Calu3 (cell line): ENCODE measurements around the gene RNF224. TPM values are rescaled to one million over a fixed set of nuclear protein-coding genes. Genes with fewer than 3 reads are reported as not detected.
"Not testable (repeated sequence)": the region's sequence is repeated elsewhere in the genome, so short reads cannot be mapped to it uniquely, and the experiment has no call there.

Experiments
- BruUV-seq: library from RNA; stranded (reverse); fragments of 400-500 nt; replicated peaks from 2 replicates; lab custom pipeline; 2021; lab: Mats Ljungman, UMichigan
- CTCF ChIA-PET: fragments of 300-600 bp; sonication (Branson Sonifier 250); formaldehyde crosslinking; loops from one replicate; lab custom pipeline; 2022; ENCODE audit warnings: antibody characterized with exemption; lab: Charles Lee
- DNase-seq: peaks from one replicate; pipeline ENCODE4 v3.0.0; 2022
- H3K27ac Mint-ChIP-seq: one replicate; pipeline ENCODE4 v1.8.0; 2022; ENCODE audit warnings: mixed read lengths; ENCODE audit not compliant: unreplicated experiment
- H3K27me3 Mint-ChIP-seq: one replicate; pipeline ENCODE4 v1.8.0; 2022; ENCODE audit warnings: mixed read lengths; ENCODE audit not compliant: unreplicated experiment
- H3K36me3 Mint-ChIP-seq: one replicate; pipeline ENCODE4 v1.8.0; 2022; ENCODE audit warnings: mild to moderate bottlenecking, moderate library complexity, mixed read lengths; ENCODE audit not compliant: insufficient read depth, unreplicated experiment
- H3K4me1 Mint-ChIP-seq: one replicate; pipeline ENCODE4 v1.8.0; 2022; ENCODE audit warnings: mild to moderate bottlenecking, low read depth, mixed read lengths; ENCODE audit not compliant: unreplicated experiment
- H3K4me3 Mint-ChIP-seq: one replicate; pipeline ENCODE4 v1.8.0; 2022; ENCODE audit warnings: mild to moderate bottlenecking, low read depth, moderate library complexity, mixed read lengths; ENCODE audit not compliant: unreplicated experiment
- H3K9me3 Mint-ChIP-seq: one replicate; pipeline ENCODE4 v1.8.0; 2022; ENCODE audit warnings: low read depth, mixed read lengths; ENCODE audit not compliant: unreplicated experiment
- intact Hi-C: fragments of 100-400 bp; cut with micrococcal nuclease; formaldehyde crosslinking; loops from one replicate; pipeline ENCODE4 v1.10.0; 2022; ENCODE audit not compliant: unreplicated experiment
- total RNA-seq: library from RNA; stranded (reverse); gene quantifications from 2 replicates; pipeline ENCODE4 v1.2.3, GENCODE V29; 2022
- TF ChIP-seq, protein P1 (sequence below): fragments of 200-600 bp; IDR thresholded peaks from one replicate; pipeline ENCODE4 v1.8.0; 2022; ENCODE audit warnings: antibody characterized with exemption; ENCODE audit not compliant: unreplicated experiment

RNF224 gene
- total RNA-seq, 1 experiment from 2014 or later, result 1.6 TPM

DNA sequence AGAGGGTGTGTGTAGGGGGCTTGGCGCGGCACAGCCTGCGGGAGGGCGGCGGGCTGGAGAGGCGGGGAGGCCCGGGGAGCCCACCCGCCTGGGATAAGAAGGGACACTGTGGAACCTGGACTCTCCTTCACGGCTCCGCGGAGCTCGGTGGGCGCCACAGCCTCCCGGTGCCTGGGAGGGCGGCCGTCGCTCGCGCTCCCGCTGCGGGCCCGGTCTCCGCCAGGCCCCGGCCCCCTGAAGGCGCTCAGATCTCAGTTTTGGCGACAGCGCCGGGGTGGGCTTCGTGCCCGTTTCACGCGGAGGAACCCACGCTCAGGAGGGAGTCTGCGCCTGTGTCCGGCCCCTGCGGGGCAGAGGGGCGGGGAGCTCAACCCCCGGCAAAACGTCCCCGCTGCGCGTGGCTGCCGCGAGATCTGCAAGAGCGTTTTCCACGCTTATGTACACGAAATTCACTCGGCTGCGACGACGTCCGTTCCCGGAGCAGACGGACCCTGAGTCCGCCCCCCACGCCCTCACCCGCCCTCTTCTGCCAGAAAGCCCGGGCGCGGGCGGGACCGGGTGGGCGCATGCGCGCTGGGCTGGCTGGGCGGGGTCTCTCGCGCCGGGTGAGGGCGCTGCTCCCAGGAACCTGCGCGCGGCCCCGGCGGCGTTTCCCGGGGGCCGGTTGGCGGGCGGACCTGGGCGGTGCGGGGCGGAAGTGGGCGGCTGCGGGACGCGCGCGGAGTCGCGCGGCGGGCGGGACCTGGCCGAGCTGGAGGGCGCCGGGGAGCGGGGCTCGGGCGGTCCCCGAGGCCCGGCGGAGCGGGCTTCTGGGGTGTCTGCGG is 27.5 kb downstream of the RNF224 start, which contains the start of gene NELFB:
Gene NELFB (plus strand): TSS at position 704 of the 824 bp plus-strand sequence.
- Mint-ChIP-seq H3K9me3 (no peaks in the 10 kb centered on the region), H3K27ac (peak within 1 kb of the TSS; percentile 66), H3K36me3 (peaks cover 43% of the 10 kb centered on the region), H3K4me1 (no peaks in the 10 kb centered on the region), H3K4me3 (peak within 1 kb of the TSS; percentile 80), H3K27me3 (no peaks in the 10 kb centered on the region)
- CTCF ChIA-PET, result interaction anchor here (0.7 to 1.2 kb wide), 4 partner anchors 13 to 32 kb away, joined by 3 to 4 read pairs (median 3); no protein-coding TSS in a partner anchor
- intact Hi-C loops, result no loop called here
- DNase-seq, result peak; percentile 95
- BruUV-seq, result no TSS peak
- TF ChIP-seq, protein P1, sequence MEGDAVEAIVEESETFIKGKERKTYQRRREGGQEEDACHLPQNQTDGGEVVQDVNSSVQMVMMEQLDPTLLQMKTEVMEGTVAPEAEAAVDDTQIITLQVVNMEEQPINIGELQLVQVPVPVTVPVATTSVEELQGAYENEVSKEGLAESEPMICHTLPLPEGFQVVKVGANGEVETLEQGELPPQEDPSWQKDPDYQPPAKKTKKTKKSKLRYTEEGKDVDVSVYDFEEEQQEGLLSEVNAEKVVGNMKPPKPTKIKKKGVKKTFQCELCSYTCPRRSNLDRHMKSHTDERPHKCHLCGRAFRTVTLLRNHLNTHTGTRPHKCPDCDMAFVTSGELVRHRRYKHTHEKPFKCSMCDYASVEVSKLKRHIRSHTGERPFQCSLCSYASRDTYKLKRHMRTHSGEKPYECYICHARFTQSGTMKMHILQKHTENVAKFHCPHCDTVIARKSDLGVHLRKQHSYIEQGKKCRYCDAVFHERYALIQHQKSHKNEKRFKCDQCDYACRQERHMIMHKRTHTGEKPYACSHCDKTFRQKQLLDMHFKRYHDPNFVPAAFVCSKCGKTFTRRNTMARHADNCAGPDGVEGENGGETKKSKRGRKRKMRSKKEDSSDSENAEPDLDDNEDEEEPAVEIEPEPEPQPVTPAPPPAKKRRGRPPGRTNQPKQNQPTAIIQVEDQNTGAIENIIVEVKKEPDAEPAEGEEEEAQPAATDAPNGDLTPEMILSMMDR, result no peak

DNA sequence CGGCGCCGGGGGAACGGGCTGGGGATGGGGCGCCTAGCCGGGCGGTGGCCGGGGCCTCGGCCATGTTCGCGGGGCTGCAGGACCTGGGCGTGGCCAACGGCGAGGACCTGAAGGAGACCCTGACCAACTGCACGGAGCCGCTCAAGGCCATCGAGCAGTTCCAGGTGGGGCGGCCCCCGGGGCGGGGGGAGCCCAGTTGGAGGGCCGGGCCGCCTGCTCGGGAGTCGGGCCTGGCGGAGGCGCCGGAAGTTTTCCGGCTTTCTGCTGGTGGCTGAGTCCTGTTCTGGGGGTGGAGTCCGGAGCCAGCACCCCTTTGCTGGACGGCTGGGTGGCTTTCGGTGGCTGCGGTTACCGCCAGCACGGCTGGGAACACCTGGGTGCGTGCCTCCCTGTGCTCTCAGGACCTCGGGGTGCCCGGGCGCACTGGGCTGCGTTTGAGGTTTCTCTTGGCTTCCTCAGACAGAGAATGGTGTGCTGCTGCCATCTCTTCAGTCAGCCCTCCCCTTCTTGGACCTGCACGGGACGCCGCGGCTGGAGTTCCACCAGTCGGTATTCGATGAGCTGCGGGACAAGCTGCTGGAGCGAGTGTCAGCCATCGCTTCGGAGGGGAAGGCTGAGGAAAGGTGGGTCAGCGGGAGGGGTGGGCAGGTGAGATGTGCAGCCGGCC is 28.3 kb downstream of the RNF224 start:
- intact Hi-C loops, result no loop called here
- Mint-ChIP-seq H3K4me1 (no peaks in the 10 kb centered on the region), H3K36me3 (peaks cover 42% of the 10 kb centered on the region), H3K4me3 (peak overlapping the region; percentile 80), H3K9me3 (no peaks in the 10 kb centered on the region), H3K27me3 (no peaks in the 10 kb centered on the region), H3K27ac (no peak overlapping the region)
- CTCF ChIA-PET, result interaction anchor here (1.2 kb wide), 1 partner anchor 31 kb away, joined by 3 read pairs; no protein-coding TSS in a partner anchor
- BruUV-seq, result no TSS peak
- TF ChIP-seq, protein P1, result no peak
- DNase-seq, result peak; percentile 49

DNA sequence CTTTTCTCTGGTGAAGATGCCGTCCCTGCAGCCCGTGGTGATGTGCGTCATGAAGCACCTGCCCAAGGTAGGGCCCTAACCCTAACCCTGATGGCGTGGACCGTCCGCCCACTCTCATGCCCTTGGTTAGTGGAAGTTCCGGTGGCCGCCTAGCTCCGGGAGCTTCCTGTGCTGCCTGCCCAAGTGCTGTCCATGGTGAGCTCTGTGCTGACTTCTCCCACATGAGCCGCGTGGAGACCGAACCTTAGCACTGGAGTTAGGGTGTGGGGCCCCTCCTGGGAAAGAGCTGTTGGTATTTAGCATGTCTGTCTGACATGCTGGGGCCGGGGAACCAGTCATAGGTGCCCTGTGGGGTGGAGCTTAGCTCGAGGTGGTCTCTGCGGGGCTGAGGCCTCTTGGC is 29.1 kb downstream of the RNF224 start:
- CTCF ChIA-PET, result no interaction called here
- intact Hi-C loops, result no loop called here
- BruUV-seq, result no TSS peak

DNA sequence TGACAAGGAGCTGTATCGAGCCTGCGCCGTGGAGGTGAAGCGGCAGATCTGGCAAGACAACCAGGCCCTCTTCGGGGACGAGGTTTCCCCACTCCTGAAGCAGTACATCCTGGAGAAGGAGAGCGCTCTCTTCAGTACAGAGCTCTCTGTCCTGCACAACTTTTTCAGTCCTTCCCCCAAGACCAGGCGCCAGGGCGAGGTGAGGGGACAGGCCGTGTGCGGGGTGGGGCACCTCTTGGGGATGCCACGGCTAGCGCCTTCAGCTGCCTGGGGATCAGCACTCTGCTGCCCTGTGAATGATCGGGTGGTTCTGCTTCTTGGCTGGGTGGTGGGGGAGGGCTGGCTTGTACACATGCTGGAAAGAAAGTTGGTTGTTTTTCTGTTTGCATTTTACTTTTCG is 29.6 kb downstream of the RNF224 start:
- intact Hi-C loops, result no loop called here
- Mint-ChIP-seq H3K36me3 (peaks cover 42% of the 10 kb centered on the region), H3K27ac (no peak overlapping the region), H3K4me1 (peaks cover 6% of the 10 kb centered on the region), H3K27me3 (no peaks in the 10 kb centered on the region), H3K4me3 (no peak overlapping the region), H3K9me3 (no peaks in the 10 kb centered on the region)
- TSS peak; percentile 32 for BruUV-seq
- CTCF ChIA-PET, result no interaction called here
- TF ChIP-seq, protein P1, result no peak
- DNase-seq, result no peak

More for the DNA sequence above, 29.1 kb downstream of the RNF224 start:
- Mint-ChIP-seq H3K4me3 (peak overlapping the region; percentile 80), H3K9me3 (no peaks in the 10 kb centered on the region), H3K27ac (no peak overlapping the region), H3K36me3 (peaks cover 38% of the 10 kb centered on the region), H3K27me3 (no peaks in the 10 kb centered on the region), H3K4me1 (peaks cover under 1% of the 10 kb centered on the region)
- no peak for DNase-seq
- TF ChIP-seq, protein P1, result no peak

DNA sequence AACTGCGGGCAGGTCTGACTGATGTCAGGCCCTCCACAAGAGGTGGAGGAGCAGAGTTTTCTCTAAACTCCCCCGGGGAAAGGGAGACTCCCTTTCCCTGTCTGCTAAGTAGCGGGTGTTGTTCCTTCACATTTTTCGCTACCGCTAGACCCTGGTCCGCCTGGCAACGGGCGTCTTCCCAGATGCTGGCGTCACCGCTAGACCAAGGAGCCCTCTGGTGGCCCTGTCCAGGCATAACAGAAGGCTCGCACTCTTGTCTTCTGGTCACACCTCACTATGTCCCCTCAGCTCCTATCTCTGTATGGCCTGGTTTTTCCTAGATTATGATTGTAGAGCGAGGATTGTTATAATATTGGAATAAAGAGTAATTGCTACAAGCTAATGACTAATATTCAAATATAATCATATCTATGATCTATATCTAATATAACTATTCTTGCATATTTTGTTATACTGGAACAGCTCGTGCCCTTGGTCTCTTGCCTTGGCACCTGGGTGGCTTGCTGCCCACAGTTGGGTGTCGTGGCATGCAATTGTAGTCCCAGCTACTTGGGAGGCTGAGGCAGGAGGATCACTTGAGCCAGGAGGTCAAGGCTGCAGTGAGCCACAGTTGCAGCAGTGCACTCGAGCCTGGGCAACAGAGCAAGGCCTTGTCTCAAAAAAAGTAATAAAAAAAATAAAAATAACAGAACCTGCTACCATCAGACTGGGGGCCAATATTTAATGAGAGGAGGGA is 35.0 kb downstream of the RNF224 start:
- H3K9me3 Mint-ChIP-seq, H3K4me3 Mint-ChIP-seq, intact Hi-C loops, DNase-seq, H3K27ac Mint-ChIP-seq, H3K27me3 Mint-ChIP-seq, BruUV-seq, H3K4me1 Mint-ChIP-seq: not testable (repeated sequence)
- H3K36me3 Mint-ChIP-seq, result peaks cover 31% of the 10 kb centered on the region
- CTCF ChIA-PET, result interaction anchor here (0.7 kb wide), 1 partner anchor 11 kb away, joined by 3 read pairs; no protein-coding TSS in a partner anchor
